WTC11 (cell line): Measurements from ENCODE around the gene P2RY12. TPM values are rescaled to one million over a fixed set of nuclear protein-coding genes. Genes with fewer than 3 reads are reported as not detected.

ENCODE experiments used
- ATAC-seq: fragments of 200-7000 bp; cut with Tn5 transposase; 2 replicates; pipeline ENCODE4 v1.10.0; 2021; ENCODE audit warnings: mild to moderate bottlenecking, moderate library complexity
- CTCF ChIA-PET: fragments of 300-600 bp; sonication (Branson Sonifier 250); formaldehyde crosslinking; loops from one replicate; lab custom pipeline; 2021; ENCODE audit warnings: antibody characterized with exemption; lab: Charles Lee
- POLR2A ChIA-PET: fragments of 350-600 bp; sonication (Branson Sonifier 250); formaldehyde crosslinking; loops from one replicate; lab custom pipeline; 2021; ENCODE audit warnings: antibody characterized with exemption; lab: Charles Lee
- DNase-seq: peaks from one replicate; pipeline ENCODE4 v3.0.0; 2021; ENCODE audit warnings: low spot score
- H3K27ac Mint-ChIP-seq: 2 replicates; pipeline ENCODE4 v1.8.0; 2021; ENCODE audit warnings: mixed read lengths
- H3K27me3 Mint-ChIP-seq: 2 replicates; pipeline ENCODE4 v1.8.0; 2021; ENCODE audit warnings: low read depth, mild to moderate bottlenecking, moderate library complexity, mixed read lengths
- H3K36me3 Mint-ChIP-seq: 2 replicates; pipeline ENCODE4 v1.8.0; 2021; ENCODE audit warnings: mixed read lengths
- H3K4me1 Mint-ChIP-seq: 2 replicates; pipeline ENCODE4 v1.8.0; 2022; ENCODE audit warnings: mixed read lengths
- H3K4me3 Mint-ChIP-seq: 2 replicates; pipeline ENCODE4 v1.8.0; 2021; ENCODE audit warnings: mild to moderate bottlenecking, moderate library complexity, mixed read lengths
- H3K9me3 Mint-ChIP-seq: 2 replicates; pipeline ENCODE4 v1.8.0; 2021; ENCODE audit warnings: mixed read lengths
- E2F4 ChIP-seq: sonication (generic); formaldehyde crosslinking; IDR thresholded peaks from 2 replicates; pipeline ENCODE4 v1.8.1; 2022; ENCODE audit warnings: low read depth, mild to moderate bottlenecking, moderate library complexity, missing genetic modification reagents, borderline replicate concordance
- ETV6 ChIP-seq: sonication (generic); formaldehyde crosslinking; IDR thresholded peaks from 2 replicates; pipeline ENCODE4 v1.8.1; 2022; ENCODE audit warnings: mild to moderate bottlenecking, missing genetic modification reagents
- FOXK1 ChIP-seq: sonication (generic); formaldehyde crosslinking; IDR thresholded peaks from 2 replicates; pipeline ENCODE4 v1.8.0; 2022; ENCODE audit warnings: mild to moderate bottlenecking, moderate library complexity, missing genetic modification reagents
- HMGA2 ChIP-seq: fragments of 250-450 bp; sonication (Bioruptor Pico); IDR thresholded peaks from 2 replicates; pipeline ENCODE4 v1.4.0; 2021; ENCODE audit warnings: mild to moderate bottlenecking, moderate library complexity
- HMGXB4 ChIP-seq: sonication (generic); formaldehyde crosslinking; IDR thresholded peaks from 2 replicates; pipeline ENCODE4 v1.8.1; 2023; ENCODE audit warnings: mild to moderate bottlenecking, moderate library complexity, missing genetic modification reagents
- NFE2L1 ChIP-seq: sonication (generic); formaldehyde crosslinking; IDR thresholded peaks from 2 replicates; pipeline ENCODE4 v1.8.1; 2023; ENCODE audit warnings: missing genetic modification reagents
- NFYB ChIP-seq: sonication (generic); formaldehyde crosslinking; conservative IDR thresholded peaks from 2 replicates; pipeline ENCODE4 v1.8.0; 2022; ENCODE audit warnings: low read depth, missing genetic modification reagents
- NR1H2 ChIP-seq: sonication (generic); formaldehyde crosslinking; IDR thresholded peaks from 2 replicates; pipeline ENCODE4 v1.9.0; 2021; ENCODE audit warnings: mild to moderate bottlenecking, moderate library complexity, missing genetic modification reagents
- NR2C2 ChIP-seq: sonication (generic); formaldehyde crosslinking; IDR thresholded peaks from 2 replicates; pipeline ENCODE4 v1.8.0; 2022; ENCODE audit warnings: mild to moderate bottlenecking, missing genetic modification reagents
- NR3C1 ChIP-seq: sonication (generic); formaldehyde crosslinking; conservative IDR thresholded peaks from 2 replicates; pipeline ENCODE4 v1.8.1; 2023; ENCODE audit warnings: low read depth, mild to moderate bottlenecking, missing genetic modification reagents
- PREB ChIP-seq: sonication (generic); formaldehyde crosslinking; IDR thresholded peaks from 2 replicates; pipeline ENCODE4 v1.8.1; 2022; ENCODE audit warnings: mild to moderate bottlenecking, missing genetic modification reagents, moderate library complexity, borderline replicate concordance
- RELA ChIP-seq: sonication (generic); formaldehyde crosslinking; IDR thresholded peaks from 2 replicates; pipeline ENCODE4 v1.8.1; 2022; ENCODE audit warnings: missing genetic modification reagents, mild to moderate bottlenecking, borderline replicate concordance
- RORB ChIP-seq: fragments of 250-450 bp; sonication (Bioruptor Pico); IDR thresholded peaks from 2 replicates; pipeline ENCODE4 v1.9.0; 2021; ENCODE audit warnings: mild to moderate bottlenecking
- ZNF121 ChIP-seq: sonication (generic); formaldehyde crosslinking; IDR thresholded peaks from 2 replicates; pipeline ENCODE4 v1.8.0; 2023; ENCODE audit warnings: missing genetic modification reagents
- ZNF416 ChIP-seq: fragments of 250-450 bp; sonication (Bioruptor Pico); IDR thresholded peaks from 2 replicates; pipeline ENCODE4 v1.9.0; 2021; ENCODE audit warnings: mild to moderate bottlenecking, inconsistent platforms
- total RNA-seq: library from RNA; stranded (reverse); gene quantifications from 3 replicates; pipeline ENCODE4 v1.2.3, GENCODE V29; 2021
- TF ChIP-seq, protein P1 (sequence below): fragments of 250-450 bp; sonication (Bioruptor Pico); IDR thresholded peaks from 2 replicates; pipeline ENCODE4 v1.9.0; 2021; ENCODE audit warnings: moderate library complexity, mild to moderate bottlenecking, inconsistent platforms, borderline replicate concordance
- TF ChIP-seq, protein P2 (sequence below): fragments of 250-450 bp; sonication (Bioruptor Pico); IDR thresholded peaks from 2 replicates; pipeline ENCODE4 v1.8.0; 2021; ENCODE audit warnings: mild to moderate bottlenecking
- TF ChIP-seq, protein P3 (sequence below): fragments of 250-450 bp; sonication (Bioruptor Pico); conservative IDR thresholded peaks from 2 replicates; pipeline ENCODE4 v1.9.0; 2021; ENCODE audit warnings: mild to moderate bottlenecking

Gene P2RY12
- total RNA-seq, 1 experiment from 2014 or later, result not detected

DNA sequence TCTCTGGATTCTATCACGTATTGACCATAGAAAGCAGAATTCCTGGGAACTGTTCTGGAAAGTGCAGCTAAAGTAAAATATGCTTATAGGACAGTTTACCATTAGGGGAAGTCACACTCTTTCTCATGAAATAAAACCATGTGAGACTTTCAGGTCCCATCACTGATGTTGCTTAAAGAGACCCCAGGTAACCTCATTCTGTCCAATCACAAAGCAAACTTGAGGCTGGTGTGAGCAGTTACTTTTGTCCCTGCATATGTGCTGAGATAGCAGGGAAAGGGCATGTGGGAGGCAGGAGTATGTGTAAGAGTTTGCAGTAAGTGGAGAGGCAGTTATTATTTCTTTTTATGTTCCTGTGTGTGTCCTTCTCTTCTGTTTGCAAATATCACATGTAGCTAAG lies 84.0 kb downstream of the P2RY12 start:
- H3K27ac Mint-ChIP-seq, result no peak overlapping the region
- ATAC-seq (no peak), DNase-seq (no peak)
- H3K4me3 Mint-ChIP-seq, result no peak overlapping the region
- TF ChIP-seq, protein P1, sequence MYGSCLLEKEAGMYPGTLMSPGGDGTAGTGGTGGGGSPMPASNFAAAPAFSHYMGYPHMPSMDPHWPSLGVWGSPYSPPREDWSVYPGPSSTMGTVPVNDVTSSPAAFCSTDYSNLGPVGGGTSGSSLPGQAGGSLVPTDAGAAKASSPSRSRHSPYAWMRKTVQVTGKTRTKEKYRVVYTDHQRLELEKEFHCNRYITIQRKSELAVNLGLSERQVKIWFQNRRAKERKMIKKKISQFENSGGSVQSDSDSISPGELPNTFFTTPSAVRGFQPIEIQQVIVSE (CRISPR knock-in tag), result no peak
- TF ChIP-seq NFE2L1 (CRISPR knock-in tag) (no peak), HMGA2 (CRISPR knock-in tag) (no peak), NR2C2 (CRISPR knock-in tag) (no peak), ZNF416 (CRISPR knock-in tag) (no peak), E2F4 (CRISPR knock-in tag) (no peak), HMGXB4 (CRISPR knock-in tag) (no peak), NR3C1 (no peak)
- no peaks in the 10 kb centered on the region for H3K9me3 Mint-ChIP-seq
- H3K27me3 Mint-ChIP-seq, result no peaks in the 10 kb centered on the region
- POLR2A ChIA-PET, result no interaction called here
- CTCF ChIA-PET, result no interaction called here
- no peaks in the 10 kb centered on the region for H3K36me3 Mint-ChIP-seq
- peaks cover 23% of the 10 kb centered on the region for H3K4me1 Mint-ChIP-seq

DNA sequence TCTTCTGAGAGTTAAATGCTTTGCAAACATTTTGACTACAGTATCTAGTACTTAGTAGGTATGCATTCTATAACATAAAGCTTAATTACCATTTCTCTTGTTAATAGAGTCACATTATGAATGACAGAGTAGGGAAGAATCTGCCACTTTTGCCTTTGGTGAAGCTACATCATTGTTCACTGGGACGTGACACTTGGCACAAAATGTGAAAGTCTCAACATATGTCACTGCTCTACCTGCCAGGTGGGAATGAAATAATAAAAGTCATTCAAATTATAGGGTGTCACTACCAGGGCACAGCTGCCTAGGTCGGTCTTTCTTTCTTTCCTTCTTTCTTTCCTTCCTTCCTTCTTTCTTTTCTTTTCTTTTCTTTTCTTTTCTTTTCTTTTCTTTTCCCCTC lies 85.5 kb downstream of the P2RY12 start:
- CTCF ChIA-PET, result interaction anchor here (0.8 kb wide), 1 partner anchor 29 kb away, joined by 4 read pairs; no protein-coding TSS in a partner anchor
- Mint-ChIP-seq H3K36me3 (no peaks in the 10 kb centered on the region), H3K4me3 (no peak overlapping the region), H3K27me3 (no peaks in the 10 kb centered on the region), H3K27ac (no peak overlapping the region), H3K4me1 (peaks cover 13% of the 10 kb centered on the region)
- DNase-seq (no peak), ATAC-seq (no peak)
- POLR2A ChIA-PET, result no interaction called here
- TF ChIP-seq RELA (CRISPR knock-in tag) (no peak), FOXK1 (CRISPR knock-in tag) (no peak), ETV6 (no peak), RORB (CRISPR knock-in tag) (no peak), PREB (no peak), ZNF121 (CRISPR knock-in tag) (no peak), NFYB (CRISPR knock-in tag) (no peak), NR1H2 (CRISPR knock-in tag) (no peak)
- TF ChIP-seq, protein P2, sequence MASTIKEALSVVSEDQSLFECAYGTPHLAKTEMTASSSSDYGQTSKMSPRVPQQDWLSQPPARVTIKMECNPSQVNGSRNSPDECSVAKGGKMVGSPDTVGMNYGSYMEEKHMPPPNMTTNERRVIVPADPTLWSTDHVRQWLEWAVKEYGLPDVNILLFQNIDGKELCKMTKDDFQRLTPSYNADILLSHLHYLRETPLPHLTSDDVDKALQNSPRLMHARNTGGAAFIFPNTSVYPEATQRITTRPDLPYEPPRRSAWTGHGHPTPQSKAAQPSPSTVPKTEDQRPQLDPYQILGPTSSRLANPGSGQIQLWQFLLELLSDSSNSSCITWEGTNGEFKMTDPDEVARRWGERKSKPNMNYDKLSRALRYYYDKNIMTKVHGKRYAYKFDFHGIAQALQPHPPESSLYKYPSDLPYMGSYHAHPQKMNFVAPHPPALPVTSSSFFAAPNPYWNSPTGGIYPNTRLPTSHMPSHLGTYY, result no peak
- TF ChIP-seq, protein P3, sequence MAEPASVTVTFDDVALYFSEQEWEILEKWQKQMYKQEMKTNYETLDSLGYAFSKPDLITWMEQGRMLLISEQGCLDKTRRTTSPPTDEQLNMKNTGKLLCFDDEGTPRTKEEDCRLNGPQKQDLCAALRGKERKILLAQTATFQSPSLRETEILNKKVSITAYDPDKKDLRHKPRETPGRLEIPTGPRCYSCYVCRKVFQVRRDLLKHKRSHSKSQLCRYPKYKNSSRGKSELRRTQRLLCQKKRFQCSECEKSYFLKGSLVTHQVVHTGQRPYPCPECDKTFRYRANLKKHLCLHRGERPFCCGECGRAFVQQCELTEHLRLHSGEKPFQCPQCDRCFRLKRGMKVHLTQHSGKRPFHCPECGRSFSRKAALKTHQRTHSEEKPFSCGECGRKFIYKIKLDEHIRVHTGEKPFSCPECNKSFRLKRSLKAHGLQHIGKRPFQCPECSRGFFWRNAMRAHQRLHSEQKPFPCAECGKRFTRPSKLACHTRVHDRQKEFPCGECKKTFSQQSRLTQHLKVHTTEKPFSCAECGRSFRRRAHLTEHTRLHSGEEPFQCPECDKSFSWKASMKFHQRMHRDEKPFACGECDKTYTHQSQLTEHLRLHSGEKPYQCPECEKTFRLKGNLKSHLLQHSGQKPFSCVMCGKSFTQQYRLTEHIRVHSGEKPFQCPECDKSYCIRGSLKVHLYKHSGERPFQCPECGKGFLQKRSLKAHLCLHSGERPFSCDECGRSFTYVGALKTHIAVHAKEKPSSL (CRISPR knock-in tag), result no peak
- TF ChIP-seq, all 79 proteins: peak for 0
- H3K9me3 Mint-ChIP-seq, result no peaks in the 10 kb centered on the region
